Stimulated activated CD4-positive, alpha-beta T cell treated with anti-CD3 and anti-CD28 coated beads, Interleukin-12 subunit alpha, Interleukin-12 subunit beta, amount 100 ng/mL, for 48 hours (primary cell): ENCODE data around the gene ZBTB44.
"Not testable (repeated sequence)": the region's sequence is repeated elsewhere in the genome, so short reads cannot be mapped to it uniquely, and the experiment has no call there.

Source experiments
- DNase-seq, 3 donors: peaks; one replicate each; pipeline ENCODE4 v3.0.0-alpha.2; 2020; ENCODE audit warnings: low read depth in 2 of 3, low spot score in 1 of 3

ZBTB44 gene, protein sequence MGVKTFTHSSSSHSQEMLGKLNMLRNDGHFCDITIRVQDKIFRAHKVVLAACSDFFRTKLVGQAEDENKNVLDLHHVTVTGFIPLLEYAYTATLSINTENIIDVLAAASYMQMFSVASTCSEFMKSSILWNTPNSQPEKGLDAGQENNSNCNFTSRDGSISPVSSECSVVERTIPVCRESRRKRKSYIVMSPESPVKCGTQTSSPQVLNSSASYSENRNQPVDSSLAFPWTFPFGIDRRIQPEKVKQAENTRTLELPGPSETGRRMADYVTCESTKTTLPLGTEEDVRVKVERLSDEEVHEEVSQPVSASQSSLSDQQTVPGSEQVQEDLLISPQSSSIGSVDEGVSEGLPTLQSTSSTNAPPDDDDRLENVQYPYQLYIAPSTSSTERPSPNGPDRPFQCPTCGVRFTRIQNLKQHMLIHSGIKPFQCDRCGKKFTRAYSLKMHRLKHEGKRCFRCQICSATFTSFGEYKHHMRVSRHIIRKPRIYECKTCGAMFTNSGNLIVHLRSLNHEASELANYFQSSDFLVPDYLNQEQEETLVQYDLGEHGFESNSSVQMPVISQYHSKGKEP

DNA sequence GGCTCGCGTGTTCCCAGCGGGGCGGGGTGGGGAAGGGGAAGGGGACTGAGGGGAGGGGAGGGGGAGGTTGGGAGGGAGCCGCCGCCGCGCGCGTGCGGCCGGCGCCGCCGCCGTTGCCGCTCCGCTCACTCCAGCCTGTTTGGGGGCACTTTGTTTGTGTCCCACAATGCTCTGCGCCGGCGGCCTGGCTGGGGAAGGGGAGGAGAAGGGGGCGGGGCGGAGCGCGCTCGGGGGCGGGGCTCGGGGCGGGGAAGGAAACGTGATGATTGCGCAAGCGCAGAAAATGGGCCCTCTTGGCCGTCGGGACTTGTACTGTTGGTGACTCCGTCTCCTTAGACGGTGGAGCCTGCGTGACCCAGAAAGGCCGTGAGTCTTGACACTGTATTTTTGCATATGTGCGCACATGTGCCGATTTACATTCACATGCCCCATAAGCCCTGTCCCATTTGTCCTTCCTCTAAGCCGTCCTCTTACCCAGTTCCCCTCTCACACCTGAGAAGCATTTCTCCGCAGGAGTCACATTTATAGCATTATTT is at the start of gene ZBTB44:
TSS of gene ZBTB44 (minus strand) at position 168 of the 536 bp plus-strand sequence. CDS start 53,044 bp downstream, outside the sequence.
- peak; percentile 83 to 86 (median 84) for DNase-seq

- DNase-seq: no peak
These were observed 44.7 kb upstream of the ZBTB44 start for GRCh38 chr11:130359419-130359818.

GRCh38 chr11:130358398-130358797 is 43.7 kb upstream of the ZBTB44 start:
- no peak for DNase-seq

DNA sequence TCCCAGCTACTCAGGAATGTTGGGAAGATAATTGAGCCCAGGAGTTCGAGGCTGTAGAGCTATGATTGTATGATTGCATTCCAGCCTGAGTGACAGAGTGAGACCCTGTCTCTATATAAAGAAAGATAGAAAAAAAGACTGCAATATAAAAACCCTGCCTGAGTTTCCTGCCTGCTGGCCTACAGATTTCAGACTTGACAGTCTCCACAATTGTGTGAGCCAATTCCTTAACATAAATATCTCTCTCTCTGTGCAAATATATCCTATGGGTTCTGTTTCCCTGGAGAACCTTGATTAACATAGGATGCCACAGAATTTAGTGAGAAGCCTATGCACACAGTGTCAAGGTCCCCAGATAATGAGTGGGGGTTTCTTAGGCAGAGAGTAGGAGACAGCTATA is 32.5 kb upstream of the ZBTB44 start:
- no peak for DNase-seq

- DNase-seq: no peak
These were observed 30.1 kb upstream of the ZBTB44 start for GRCh38 chr11:130344841-130345240.

- DNase-seq: no peak
These were observed 26.1 kb upstream of the ZBTB44 start for GRCh38 chr11:130340671-130341319.

DNA sequence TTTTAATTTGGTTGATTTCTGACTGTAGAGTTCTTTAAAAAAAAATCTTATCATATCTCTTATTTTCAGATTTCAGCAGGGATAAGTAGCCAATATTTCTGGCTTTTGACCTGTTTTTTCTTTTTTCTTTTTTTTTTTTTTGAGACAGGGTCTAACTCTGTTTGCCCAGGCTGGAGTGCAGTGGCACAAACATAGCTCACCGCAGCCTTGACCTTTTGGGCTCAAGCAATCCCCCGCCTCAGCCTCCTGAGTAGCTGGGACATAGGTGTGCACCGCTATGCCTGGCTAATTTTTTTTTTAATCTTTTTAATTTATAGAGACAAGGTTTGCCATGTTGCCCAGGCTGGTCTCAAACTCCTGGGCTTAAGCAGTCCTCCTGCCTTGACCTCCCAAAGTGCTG is 23.9 kb upstream of the ZBTB44 start:
- DNase-seq: no peak

GRCh38 chr11:130337281-130338089 is 22.8 kb upstream of the ZBTB44 start:
- no peak for DNase-seq

DNA sequence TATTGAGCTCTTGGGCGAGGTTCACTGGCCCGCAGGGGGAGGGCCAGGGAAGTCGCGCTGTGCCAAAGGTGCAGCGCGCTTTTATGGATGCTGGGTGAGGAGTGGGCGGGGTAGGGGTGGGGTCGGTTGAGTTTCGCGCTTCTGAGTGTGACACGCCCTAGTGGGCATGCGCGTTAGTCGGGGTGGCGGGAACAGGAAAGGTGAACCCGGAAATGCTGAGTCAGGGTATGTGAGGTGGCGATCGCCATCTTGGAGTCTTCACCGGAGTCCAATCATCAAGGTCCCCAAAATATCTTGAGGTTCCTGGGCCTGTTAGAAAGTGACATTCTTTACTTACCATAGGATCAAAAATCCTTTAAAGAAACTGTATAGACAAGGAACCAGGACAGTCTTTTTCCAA is 16.7 kb upstream of the ZBTB44 start:
- not testable (repeated sequence) for DNase-seq

DNA sequence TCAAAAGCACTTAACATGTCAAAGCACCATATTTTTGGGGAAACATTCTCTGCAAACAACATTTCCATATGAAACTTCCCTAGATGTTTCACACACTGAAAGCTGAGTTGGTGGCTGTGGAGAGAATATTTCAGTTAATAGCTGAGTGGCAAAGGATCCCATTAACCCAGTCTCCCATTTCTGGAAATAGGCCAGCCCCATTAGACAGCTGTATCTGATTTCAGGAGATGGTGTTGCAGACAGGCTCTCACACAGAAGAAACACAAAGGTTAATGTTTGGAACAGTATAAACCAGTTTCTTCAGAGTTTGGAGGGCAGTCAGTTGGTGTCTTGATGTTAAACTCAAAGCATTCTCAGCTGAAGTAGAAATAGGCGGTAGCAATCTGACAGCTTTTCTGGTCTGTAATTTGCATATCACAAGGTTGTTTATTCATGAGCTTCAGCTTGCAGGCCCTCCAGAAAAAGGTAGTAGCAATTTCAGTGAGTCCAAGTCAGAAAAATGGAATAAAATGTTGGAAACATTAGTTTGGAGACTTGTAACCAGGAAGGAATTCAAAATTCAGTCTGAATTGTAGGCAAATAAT is 15.5 kb upstream of the ZBTB44 start:
- no peak for DNase-seq

DNA sequence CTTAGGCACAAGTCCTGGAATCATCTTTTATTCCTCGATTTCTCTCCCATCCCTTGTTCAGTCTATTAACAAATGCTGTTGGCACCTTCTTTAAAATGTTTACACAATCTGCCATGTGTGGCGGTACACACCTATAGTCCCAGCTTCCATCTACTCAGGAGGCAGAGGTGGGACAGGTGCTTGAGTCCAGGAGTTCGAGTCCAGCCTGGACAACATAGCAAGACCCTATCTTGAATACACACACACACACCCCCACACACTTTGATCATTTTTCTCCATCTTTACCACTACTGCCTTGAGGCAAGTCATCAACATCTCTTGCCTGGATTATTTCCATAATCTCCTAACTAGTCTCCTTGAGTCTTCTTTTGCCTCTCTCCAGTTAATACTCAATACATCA is 13.7 kb upstream of the ZBTB44 start:
- no peak for DNase-seq

- no peak for DNase-seq
These were observed 13.0 kb upstream of the ZBTB44 start for GRCh38 chr11:130327716-130328115.

DNA sequence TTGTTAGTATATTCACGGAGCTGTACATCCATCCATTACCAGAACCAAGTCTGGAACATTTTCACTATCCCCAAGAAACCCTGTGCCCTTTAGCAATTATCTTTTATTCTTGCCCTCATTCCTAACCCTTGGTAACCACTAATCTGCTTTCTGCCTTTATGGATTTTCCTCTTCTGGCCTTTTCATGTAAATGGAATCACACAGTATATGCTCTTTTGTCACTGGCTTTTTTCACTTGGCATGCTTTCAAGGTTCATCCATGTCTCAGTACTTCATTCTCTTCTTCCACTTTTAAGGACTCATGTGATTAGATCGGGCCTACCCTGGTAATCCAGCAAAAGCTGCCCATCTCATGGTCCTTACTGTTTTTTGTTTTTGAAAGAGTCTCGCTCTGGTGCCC is 11.0 kb upstream of the ZBTB44 start:
- DNase-seq: no peak

- no peak for DNase-seq
These were observed 9.0 kb upstream of the ZBTB44 start for GRCh38 chr11:130323452-130324450.

DNA sequence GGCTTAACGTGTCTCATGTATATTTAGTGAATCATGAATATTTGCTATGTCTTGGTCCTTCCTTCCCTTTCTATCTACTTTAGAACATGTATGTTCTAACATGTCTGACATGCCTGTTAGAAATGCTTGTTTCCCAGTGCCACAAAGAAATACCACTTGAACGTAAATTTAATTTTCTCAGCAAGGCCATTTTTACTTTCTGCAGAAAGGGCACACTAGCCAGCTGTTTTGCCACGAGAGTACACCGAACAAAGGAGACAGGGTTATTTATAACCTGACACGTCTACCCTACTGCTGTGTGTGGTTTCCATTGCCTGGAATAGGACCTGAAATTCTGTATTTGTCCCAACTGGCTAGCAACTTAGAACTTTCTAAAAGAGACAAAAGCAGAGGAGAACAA is 7.4 kb upstream of the ZBTB44 start:
- no peak for DNase-seq

DNA sequence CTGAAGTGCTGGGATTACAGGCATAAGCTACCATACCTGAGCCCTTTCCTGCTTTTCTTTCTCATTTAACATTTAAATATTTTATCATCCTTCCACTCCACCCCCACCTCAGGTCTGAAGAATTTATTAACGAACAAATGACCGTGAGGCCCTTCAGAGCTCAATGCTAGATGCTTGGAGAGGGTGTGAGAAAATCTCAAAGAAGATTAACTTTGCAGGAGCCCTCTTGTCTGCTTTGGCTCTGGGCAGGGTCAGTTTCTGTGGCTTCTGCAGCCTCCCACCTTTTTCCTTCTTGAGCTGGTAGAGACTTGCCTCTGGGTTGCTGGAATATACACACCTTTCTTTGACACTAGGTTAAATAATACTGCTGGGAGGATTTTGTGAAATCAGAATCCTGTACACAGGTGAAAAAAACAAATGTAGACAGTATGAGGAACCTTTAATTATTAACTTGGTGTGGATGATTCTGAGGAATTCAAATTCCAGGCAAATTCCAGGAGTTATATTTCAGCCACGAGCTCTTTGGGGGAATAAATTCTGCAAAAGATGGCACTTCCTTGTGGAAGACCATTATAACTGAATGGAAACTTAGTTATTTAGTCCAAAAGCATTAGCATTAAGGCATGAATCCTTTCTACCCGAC is 3.4 kb upstream of the ZBTB44 start:
- DNase-seq: no peak

DNA sequence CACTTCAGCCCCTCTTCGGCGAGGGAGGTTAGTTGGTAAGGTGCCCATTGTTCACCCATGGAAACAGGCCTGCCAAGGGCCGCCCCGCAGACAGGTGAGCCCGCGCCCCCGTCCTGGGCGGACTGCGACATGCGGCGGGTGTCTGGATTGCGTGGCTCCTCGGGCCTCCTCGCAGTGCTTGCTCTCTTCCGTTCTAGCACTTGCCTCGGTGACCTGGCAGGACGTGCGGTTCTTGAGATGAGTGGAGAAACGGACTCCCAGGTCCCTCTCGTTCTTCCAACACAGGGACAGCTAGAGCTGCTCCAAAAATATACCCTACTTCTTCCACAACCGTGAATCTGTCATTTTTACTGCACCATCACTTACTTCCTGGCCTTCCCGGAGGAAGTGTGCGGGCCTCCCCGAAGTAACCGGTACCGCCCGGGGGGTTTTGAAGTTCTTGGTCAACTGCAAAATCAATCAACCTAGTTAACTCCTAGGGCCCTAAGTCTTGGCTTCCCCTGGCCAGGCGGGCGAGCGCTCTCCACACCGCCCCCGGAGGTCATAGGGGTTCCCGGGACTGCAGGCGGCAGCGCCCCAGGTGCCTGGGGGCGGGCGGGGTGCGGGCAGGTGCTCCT is 745 bp upstream of the ZBTB44 start:
- DNase-seq: peak; percentile 25 to 34 (median 34)

DNA sequence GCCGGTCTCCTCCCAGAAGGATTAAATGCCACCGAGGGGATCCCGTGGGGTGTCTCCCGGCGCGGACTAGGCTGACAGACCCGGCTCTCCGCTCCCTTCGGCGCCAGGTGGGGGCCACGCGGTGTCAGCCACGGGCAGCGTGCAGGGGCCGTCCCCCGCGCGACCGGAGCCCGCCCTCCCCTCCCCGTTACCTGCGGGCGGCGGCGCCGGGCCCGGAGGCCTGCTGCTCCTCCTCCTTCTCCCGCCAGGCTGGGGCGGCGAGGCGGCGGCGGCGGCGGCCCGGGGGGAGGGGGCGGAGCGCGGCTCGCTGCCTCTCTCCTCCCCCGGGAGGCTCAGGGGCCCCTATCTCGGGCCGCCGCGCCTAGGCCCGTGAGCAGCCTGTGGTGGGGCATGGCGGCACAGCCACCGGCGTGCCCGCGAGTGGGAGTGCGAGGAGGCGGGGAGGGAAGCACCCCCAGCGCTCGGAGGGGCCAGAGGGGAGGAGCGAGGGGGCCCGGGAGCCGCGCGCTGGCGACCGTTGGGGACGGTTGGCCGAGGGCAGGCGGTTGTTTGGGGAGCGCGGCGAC is 450 bp downstream of the ZBTB44 start:
- DNase-seq: peak; percentile 26 to 54 (median 33)
